GM19395 (cell line): ENCODE data around the gene BCAS1.

Source experiments
- ATAC-seq: cut with Tn5 transposase; IDR thresholded peaks from one replicate; pipeline ENCODE4 v1.9.1; 2021; ENCODE audit warnings: mild to moderate bottlenecking, moderate library complexity; ENCODE audit not compliant: unreplicated experiment

The BCAS1 gene

DNA sequence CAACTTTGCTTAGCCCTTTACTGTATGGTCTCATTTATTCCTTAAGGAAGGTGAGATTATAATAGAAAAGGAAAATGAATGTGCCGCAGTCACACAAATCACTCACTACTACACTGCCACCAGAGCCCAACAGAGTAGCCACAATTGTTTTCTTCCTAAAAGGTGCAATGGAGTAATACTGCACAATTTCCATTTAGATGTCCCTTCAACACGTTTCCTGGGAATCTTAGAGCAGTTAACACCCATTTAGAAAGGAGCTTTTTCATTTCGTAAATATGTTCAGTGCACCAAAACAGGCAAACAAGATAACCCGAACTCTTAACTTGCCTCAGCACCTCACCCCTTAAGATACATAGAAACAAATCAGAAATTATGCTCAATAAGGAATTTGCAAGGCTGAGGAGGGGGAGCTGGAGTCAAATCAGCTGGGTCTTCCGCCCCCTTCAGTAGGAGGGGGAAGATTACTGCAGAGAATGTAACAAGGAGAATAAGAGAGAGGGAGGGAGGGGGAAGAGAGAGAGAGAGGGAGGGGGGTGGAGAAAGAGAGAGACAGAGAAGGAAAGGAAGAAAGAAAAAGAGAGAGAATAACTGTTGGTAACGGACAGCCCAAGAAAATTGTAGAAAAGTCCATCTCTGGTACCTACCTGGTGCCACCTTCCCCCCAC is 155.5 kb downstream of the BCAS1 start:
- ATAC-seq, result no peak

DNA sequence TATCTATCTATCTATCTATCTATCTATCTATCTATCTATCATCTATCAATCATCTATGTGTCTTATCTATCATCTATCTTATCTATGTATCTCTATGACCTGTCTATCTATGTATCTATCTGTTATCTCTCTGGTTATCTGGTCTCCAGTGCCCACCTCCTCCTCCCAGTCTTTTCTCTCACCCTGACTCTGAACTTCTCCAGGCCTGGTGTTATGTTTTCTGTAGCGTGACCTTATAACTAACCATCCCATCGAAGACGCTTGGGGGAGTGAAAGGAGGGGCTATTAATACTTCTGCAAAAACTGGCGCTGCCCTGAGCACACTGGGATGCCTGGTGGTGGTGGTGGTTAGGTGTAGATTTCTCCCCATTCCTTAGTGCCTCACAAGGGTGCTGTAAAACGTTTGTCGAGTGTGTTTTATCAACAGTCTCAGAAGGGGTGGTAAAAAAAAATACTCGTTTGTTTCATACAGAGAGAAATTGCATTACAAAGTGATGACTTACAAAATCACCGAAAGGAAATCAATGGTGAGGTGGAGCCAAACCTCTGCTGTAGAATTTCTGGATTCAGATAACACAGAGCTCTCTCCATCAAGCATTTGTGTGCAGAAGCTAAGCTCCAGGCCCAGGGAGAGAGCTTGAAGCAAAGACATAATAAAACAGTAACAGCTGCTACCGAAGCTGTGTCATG is 156.2 kb downstream of the BCAS1 start:
- no peak for ATAC-seq

DNA sequence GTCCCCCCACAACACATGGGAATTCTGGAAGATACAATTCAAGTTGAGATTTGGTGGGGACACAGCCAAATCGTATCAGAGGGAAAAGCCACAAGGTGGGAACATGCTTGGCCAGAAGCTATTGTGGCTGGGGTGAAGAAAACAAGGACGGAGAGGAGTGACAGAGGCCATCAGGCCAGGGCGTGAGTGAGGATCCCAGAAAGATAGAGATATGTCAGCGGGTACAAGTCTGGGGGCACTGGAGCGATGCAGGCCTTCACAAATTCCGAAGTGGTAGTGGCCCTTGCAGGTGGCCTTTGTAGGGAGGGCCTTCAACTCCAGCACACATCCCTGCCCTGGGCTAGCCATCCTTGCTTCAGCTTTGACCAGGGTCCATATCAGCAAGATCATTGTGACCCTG is 159.1 kb downstream of the BCAS1 start:
- no peak for ATAC-seq

DNA sequence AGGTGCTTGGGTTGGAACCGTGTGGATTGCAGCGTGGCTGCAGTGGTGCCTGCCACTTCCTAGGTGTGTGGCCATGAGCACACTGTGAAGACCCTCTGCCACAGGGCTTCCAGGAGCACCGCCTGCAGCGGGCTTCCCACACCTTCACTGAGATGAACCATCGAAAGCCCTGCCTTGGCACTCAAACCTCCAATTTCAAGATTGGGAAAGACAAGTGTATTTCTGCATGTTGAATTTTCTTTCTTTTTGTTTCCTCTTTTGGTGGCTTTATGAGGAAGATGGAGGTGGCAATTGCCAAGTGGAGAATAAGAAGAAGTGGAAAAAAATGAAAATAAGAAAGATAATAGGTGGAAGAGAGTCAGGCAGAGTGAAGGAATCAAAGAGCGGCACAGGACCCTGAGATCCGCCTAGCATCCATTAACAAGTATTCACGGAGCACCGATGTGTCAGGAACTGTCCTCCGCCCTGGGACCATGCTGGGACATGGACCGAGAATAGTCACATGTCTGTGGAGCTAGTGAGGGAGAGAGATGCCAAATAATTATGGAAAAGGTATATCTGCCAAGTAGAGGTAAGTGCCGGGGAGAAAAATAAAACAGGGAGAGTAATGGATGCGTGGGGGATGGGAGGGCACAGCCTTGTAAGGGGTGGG is 159.9 kb downstream of the BCAS1 start:
- ATAC-seq, result no peak

DNA sequence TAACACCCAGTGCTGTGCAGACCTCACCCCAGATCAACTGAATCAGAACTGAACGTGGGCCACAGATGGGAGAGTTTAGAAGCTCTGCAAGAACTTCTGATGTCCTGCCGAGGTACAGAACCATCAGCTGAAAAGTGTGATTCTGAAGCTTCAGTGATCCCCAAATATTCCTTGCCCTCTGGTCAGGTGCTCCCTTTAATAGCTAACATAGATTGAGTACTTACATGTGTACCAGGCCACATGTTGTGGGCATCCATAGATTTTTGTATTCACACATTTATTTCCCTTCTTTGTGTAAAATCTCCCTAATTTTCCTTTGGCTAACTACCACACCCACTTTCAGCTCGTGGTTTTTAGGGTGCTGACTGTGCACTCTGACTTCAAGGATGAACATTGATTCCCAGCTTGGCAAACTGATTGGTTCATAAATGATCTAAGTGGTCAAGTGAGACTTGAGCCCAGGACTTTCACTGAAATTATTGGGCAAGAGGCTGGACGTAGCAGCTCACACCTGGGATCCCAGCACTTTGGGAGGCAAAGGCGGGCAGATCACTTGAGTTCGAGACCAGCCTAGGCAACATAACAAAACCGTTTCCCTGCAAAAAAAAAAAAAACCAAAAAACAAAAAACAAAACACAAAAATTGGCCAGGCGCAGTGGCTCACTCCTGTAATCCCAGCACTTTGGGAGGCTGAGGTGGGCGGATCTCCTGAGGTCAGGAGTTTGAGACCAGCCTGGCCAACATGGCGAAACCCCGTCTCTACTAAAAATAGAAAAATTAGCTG is 162.2 kb downstream of the BCAS1 start:
- no peak for ATAC-seq

DNA sequence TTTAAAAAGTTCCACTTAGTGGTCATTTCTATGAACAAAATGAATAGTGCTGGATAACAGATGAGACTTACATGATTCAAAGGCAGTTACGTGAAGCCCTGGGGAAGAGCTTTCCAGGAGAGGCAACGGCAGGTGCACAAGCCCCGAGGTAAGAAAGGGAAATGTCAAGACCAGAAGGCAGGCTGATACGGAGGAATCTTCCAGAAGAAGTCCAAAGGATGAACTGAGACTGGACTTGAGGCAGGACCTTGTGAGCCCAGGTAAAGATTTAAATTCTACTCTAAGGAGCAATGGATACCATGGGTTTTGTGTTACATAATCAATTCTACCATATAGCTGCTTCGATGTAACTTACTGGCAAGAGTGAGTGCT is 164.6 kb downstream of the BCAS1 start:
- ATAC-seq, result no peak

DNA sequence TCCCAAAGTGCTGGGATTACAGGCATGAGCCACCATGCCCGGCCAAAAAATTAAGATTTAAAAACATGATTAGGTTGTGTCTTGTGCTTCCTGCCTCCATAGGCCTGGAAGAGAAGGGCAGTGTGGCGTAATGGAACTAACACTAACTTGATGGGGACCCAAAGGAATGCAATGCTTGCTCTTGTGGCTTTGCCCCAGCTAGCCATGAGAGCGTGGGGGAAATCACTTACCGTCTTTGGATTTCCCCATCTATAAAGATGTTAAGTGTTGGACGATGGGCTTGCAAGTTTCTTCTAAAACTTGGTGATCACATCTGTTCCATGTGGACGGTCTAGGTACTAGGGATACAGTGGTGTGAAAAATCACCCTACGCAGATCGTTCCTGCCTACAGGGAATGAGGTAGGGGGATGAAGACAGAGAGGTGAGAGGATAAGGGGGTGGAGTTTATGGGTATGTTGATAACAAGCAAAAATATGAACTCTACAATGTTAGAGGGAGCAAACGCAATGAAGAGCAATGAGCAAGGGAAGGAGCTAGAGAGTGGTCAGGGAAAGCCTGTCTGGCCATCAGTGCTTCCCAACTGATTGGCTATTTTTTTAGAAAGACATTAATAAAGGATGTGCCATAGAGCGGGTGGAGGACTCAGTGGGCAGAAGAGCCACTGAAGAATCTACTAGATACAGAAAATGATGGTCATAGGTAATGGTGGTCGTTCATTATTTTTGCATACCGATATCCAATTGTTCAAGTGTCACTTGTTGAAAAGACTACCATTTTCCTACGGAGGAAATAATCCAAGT is 165.2 kb downstream of the BCAS1 start:
- no peak for ATAC-seq

DNA sequence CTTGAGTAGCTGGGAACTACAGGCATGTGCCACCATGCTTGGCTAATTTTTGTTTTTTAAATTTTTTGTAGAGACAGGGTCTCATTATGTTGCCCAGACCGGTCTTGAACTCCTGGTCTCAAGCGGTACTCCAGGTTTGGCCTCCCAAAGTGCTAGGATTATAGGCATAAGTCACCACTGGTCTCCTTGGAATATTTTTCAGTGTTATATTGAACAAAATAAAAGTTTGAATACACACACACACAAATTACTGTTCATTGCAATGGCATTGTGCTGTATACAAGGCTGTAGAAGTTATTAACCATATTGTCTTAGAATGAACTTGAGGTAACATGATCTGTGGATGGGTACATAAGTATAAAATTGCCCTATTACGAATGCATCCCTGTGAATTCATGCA is 166.1 kb downstream of the BCAS1 start:
- no peak for ATAC-seq

DNA sequence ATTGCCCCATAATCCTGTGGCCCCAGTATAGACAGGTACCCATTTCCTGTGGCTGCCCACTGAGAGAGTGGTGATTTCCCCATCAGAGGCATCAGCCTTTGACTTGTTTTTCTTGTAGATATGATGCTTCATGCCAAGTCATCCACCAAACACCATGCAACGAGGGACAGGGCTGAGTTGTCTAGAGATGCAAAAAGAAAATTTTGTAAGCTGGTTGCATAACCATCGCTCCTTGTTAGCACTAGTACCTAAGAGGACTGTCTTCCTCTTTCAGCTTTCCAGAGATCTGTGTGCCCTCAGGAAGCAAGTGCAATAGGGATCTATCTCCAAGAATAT is 166.8 kb downstream of the BCAS1 start:
- ATAC-seq, result no peak

DNA sequence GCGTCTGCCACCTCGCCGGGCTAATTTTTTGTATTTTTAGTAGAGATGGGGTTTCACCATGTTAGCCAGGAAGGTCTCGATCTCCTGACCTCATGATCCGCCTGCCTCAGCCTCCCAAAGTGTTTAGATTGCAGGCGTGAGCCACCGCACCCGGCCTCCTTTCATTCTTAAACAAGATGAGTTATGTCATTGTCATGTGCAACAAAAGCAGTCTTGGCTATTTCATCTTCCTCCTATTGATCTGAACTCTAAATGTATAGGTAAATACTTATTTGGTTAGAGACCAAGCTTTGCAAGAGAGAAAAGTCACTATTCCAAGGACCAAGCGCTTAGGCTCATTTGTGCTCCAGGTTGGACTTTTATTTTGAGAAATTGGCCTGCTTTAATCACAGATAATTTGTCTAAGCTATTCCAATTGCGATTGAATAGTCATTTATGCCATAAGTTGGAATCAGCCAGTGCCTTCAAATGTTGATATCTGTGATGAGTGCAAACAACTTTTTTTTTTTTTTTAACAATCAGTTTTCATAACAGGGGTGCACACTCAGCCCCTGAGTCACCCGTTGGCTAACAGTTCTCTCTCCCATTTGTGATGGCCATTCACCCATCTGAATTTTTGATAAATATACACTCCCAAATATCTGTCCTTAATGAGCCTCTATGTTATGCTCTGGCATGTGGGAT is 167.3 kb downstream of the BCAS1 start:
- no peak for ATAC-seq

DNA sequence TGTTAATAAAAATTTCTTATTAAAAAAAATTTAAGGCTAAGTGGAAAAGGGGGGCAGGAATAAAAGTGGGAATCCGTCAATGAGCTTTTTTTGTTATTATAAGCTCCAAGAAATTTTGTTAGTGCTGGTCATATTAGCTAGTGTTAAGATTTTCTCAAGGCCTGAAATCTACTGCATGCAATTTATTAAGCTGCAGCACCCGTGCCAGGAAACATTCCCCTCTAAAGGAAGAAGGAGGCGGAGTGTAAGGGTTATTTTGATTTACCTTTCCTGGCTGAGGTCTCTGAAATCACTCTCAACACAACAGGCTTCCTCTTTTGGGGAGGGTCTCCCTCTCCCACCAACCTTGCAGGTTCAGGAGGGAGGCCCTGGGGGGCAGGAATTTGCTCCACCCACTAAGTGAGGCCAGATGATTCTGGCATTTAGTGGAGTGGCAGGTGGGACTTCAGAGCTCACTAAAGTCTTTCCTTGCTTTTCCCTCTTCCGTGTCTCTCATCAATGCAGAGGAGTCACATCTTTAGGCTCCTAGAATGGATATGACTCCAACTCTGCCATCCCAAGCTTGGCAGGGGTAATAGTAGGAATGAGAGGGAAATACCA is 168.8 kb downstream of the BCAS1 start:
- ATAC-seq, result no peak

DNA sequence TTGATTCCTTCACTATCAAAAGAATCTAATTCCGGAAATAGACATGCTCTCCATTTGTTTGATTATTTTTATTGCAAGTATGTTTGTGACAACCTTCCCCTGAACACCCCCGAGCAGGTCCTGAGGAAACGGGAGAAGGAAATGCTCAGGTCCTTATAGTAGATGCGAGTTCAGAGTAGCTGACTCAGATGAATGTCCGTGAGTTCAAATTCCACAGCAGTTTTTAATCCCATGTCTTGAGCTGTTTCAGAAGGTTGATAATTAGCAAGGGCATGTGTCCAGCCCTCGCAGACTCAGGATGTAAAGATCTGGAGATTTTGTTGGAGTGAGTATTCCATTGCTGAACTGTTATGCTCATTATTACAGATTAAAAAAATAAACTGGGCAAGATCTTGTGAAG is 169.3 kb downstream of the BCAS1 start:
- ATAC-seq, result no peak

DNA sequence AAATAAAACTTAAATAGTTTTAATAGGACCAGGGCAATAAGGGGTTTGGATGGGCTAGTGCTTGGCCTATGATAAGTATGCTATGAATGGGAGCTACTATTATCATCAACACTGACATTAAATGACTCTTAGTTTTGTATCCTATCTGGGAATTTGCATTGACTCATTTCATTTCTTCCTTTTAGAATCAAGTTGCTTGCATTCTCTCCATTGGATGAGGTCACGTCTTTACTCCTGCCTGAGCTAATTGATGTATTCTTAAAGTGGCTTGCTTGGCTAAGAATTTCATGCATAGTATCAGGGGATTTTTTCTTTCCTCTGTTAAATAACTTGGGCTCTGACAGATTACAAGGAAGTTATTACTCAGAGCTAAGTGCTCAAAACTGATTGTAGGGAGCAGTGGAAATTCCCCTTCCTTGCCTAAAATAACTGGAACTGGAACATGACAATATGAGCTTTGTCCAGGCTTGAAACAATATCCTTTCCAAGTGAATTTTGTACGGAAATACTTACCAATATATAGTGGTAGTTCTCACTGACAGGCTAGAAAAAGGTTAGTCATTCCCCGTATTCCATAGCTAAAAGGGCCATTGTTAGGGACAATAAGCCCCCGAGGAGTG is 169.9 kb downstream of the BCAS1 start:
- ATAC-seq, result no peak

DNA sequence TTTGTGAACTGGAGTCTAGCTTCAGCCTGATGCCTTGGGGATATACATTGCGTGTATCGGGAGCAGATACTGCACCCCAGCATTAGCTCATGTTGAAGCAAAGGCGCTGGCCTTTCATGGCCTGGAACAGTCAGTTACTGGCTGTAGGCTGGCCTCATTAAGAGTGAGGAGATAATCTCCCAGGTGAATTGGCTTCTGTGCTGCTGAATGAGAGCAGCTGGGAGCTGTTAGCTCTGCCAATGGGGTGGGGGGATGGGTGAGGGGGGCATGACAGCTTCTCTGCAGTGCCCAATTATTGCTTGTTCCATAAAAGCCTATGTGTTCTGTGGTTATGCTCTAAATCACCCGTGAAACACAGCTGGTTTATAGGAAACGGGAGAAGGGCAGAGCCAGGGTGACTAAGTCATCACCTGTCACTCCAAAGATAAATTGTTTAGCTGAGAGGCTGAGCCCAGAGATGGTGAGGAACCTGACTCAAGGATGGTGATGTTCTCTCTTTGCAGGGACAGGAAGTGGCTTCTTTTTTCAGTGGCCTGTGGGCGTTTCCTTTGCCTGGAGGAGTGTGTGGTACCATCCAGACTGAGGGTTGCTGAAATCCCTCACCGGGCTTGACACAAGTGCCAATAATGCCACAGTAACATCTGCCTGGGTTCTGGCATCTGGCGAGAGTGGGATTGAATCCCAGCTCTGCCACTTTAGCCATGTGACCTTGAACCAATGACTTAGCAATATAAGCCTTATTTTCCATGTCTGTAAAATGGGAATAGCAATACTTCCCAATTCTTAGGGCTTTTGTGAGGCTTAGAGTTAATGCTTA is 170.8 kb downstream of the BCAS1 start:
- ATAC-seq, result peak; percentile 90

DNA sequence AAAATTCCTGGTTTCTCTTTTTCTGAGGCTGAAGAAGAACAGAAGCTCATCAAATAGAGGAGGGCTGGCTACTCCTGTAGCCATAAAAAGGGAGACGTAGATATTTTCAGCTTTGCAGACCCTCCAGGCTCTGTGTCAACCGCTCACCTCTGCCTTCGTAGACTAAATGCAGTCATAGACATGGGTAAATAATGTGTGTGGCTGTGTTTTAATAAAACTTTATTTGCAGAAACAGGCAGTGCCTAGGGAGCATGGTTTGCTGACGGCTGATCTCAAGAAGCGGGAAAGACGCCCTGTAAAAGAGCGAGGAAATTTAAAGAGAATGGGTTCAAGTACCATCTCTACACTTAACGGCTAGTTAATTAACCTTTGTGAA is 171.8 kb downstream of the BCAS1 start:
- ATAC-seq, result no peak

DNA sequence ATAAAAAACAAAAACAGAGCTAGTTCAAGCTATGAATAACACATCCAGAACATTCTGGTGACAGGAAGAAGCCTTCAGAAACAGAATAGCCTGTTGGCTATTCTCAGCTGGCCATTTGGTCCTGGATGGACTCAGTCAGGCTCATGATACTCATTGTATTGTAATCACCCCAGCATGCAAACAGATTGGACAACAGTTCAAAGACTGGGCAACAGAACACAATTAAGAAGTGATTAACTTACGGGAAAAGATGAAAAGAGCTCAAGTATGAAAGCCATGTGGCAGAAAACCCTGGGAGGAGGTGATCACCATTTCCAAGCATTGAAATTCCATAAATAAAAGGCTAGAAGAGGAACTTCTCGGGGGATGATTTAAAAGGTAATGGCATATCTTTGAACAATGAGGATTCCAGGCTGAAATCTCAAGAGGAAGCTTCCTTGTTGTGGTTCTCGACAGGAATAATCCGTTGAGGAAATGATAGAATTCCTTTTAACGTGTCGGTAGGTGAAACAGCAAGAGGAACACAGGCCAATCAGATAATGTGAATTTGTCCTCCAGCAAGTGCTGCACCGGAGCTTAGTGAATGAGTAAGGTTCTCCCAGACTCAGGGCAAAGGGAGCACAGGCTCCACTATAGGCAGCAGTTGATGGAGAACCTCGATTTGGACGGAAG is 172.4 kb downstream of the BCAS1 start:
- ATAC-seq, result no peak

DNA sequence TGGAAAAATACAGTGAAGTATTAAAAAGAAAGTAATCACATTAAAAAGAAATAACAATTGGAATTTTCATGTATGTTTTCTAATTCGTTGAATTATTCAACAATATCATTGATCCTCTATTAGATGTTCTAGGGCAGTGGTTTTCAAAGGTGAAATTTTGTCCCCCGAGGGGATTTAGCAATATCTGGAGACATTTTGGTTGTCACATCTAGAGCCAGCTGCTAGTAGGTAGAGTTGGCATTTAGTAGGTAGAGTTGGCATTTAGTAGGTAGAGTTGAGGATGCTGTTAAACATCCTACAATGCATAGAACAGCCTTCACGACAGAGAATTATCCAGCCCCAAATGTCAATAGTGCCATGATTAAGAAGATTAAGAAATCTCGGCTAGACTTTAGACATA is 173.7 kb downstream of the BCAS1 start:
- ATAC-seq, result no peak

DNA sequence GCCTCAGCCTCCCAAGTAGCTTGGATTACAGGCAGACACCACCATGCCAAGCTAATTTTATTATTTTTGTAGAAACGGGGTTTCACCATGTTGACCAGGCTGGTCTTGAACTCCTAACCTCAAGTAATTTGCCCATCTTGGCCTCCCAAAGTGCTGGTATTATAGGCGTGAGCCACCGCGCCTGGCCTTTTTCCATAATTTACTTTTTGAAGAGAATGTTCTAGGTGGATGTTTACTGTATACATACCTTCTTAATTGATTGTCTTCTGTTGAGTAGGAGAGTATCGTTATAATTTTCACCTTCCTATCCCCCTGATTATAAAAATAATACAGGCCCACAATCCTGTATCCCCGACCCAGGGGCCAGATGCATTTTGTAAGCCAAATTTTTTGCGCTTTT is 174.4 kb downstream of the BCAS1 start:
- ATAC-seq, result no peak
